ENCODE data around the gene NCAPH2.

GRCh38 chr22:50497093-50497492, 10.9 kb upstream of the NCAPH2 start:
- TF ChIP-seq POLR2A (IDR thresholded peaks at IDR 0.05): no peak
- TF ChIP-seq, protein P1, sequence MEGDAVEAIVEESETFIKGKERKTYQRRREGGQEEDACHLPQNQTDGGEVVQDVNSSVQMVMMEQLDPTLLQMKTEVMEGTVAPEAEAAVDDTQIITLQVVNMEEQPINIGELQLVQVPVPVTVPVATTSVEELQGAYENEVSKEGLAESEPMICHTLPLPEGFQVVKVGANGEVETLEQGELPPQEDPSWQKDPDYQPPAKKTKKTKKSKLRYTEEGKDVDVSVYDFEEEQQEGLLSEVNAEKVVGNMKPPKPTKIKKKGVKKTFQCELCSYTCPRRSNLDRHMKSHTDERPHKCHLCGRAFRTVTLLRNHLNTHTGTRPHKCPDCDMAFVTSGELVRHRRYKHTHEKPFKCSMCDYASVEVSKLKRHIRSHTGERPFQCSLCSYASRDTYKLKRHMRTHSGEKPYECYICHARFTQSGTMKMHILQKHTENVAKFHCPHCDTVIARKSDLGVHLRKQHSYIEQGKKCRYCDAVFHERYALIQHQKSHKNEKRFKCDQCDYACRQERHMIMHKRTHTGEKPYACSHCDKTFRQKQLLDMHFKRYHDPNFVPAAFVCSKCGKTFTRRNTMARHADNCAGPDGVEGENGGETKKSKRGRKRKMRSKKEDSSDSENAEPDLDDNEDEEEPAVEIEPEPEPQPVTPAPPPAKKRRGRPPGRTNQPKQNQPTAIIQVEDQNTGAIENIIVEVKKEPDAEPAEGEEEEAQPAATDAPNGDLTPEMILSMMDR (IDR thresholded peaks at IDR 0.05): no peak

All from uterus (tissue), 2 donors.